ENCODE results near the gene KCP. TPM values are rescaled to one million over a fixed set of nuclear protein-coding genes. Genes with fewer than 3 reads are reported as not detected.

Gene KCP
- total and polyA plus RNA-seq, 2 experiments from 2014 or later: 0.76 to 1.1 TPM

GRCh38 chr7:128959296-128959695, 48.8 kb upstream of the KCP start:
- Mint-ChIP-seq H3K4me1 (peaks cover 14% of the 10 kb centered on the region), H3K36me3 (ENCODE audit: low read depth) (peaks cover 70% of the 10 kb centered on the region), H3K27me3 (ENCODE audit: insufficient read depth, low read depth, poor library complexity) (peaks cover 12% of the 10 kb centered on the region), H3K27ac (no peak overlapping the region), H3K9me3 (no peaks in the 10 kb centered on the region), H3K4me3 (no peak overlapping the region)
- H3K9me2 ChIP-seq (ENCODE audit: insufficient read depth): no peaks in the 10 kb centered on the region
- no peak overlapping the region for H3K27ac ChIP-seq (ENCODE audit: low read depth)
- no peak overlapping the region for H3K4me3 ChIP-seq
- peaks cover 17% of the 10 kb centered on the region for H3K4me1 ChIP-seq (ENCODE audit: insufficient read depth)
- no peaks in the 10 kb centered on the region; the same call in 1 of the 2 replicates for H3K79me2 ChIP-seq (replicated peaks; ENCODE audit: insufficient read depth)
- TF ChIP-seq ZNF331 (CRISPR knock-in tag; IDR thresholded peaks at IDR 0.05; ENCODE audit: low read depth) (no peak), EZH2phosphoT487 (IDR thresholded peaks at IDR 0.05; ENCODE audit: unreplicated experiment) (no peak), ZNF114 (CRISPR knock-in tag; IDR thresholded peaks at IDR 0.05) (no peak), POLR2AphosphoS5 (IDR thresholded peaks at IDR 0.05; ENCODE audit: low read depth) (no peak), NANOG (IDR thresholded peaks at IDR 0.05; ENCODE audit: borderline replicate concordance) (no peak)
- H2AFZ ChIP-seq: no peak overlapping the region
- DNase-seq (ENCODE audit: low spot score) (no peak), ATAC-seq (no peak)
- H4K20me1 ChIP-seq (replicated peaks; ENCODE audit: insufficient read depth): peaks cover 7% of the 10 kb centered on the region; the same call in 1 of the 2 replicates
- H3K27me3 ChIP-seq (ENCODE audit: insufficient read depth): no peaks in the 10 kb centered on the region
- H3K36me3 ChIP-seq (ENCODE audit: insufficient read depth): peaks cover 15% of the 10 kb centered on the region
- no peak overlapping the region for H3K4me2 ChIP-seq
- no peaks in the 10 kb centered on the region; the same call in 1 of the 2 replicates for H3F3A ChIP-seq (replicated peaks; ENCODE audit: low read depth)

GRCh38 chr7:128955981-128956380, 45.5 kb upstream of the KCP start:
- no peak overlapping the region for H2AFZ ChIP-seq
- peaks cover 12% of the 10 kb centered on the region for H3K36me3 ChIP-seq (ENCODE audit: insufficient read depth)
- H3K27me3 Mint-ChIP-seq (ENCODE audit: insufficient read depth, low read depth, poor library complexity): peaks cover 12% of the 10 kb centered on the region
- no peaks in the 10 kb centered on the region for H3K79me2 ChIP-seq (replicated peaks; ENCODE audit: insufficient read depth)
- H3K27ac Mint-ChIP-seq: no peak overlapping the region
- no peaks in the 10 kb centered on the region for H3K9me2 ChIP-seq (ENCODE audit: insufficient read depth)
- H3K4me1 Mint-ChIP-seq: peaks cover 27% of the 10 kb centered on the region
- no peak overlapping the region for H3K4me3 ChIP-seq
- peaks cover 58% of the 10 kb centered on the region for H3K36me3 Mint-ChIP-seq (ENCODE audit: low read depth)
- DNase-seq (ENCODE audit: low spot score) (no peak), ATAC-seq (no peak)
- H3K4me3 Mint-ChIP-seq: no peak overlapping the region
- no peaks in the 10 kb centered on the region; the same call in 1 of the 2 replicates for H3F3A ChIP-seq (replicated peaks; ENCODE audit: low read depth)
- no peaks in the 10 kb centered on the region for H3K9me3 Mint-ChIP-seq
- H4K20me1 ChIP-seq (replicated peaks; ENCODE audit: insufficient read depth): peaks cover 5% of the 10 kb centered on the region; the same call in 1 of the 2 replicates
- no peaks in the 10 kb centered on the region for H3K27me3 ChIP-seq (ENCODE audit: insufficient read depth)
- no peak for TF ChIP-seq CTCF (conservative IDR thresholded peaks at IDR 0.05; ENCODE audit: low read depth in 2 of 2)
- H3K4me1 ChIP-seq (ENCODE audit: insufficient read depth): peaks cover 30% of the 10 kb centered on the region
- peak overlapping the region; percentile 25; the same call in 1 of the 2 replicates for H3K4me2 ChIP-seq
- H3K27ac ChIP-seq (ENCODE audit: low read depth): no peak overlapping the region

GRCh38 chr7:128954830-128955802, 44.6 kb upstream of the KCP start:
- H3K4me3 Mint-ChIP-seq: no peak overlapping the region; the same call in 2 of the 3 replicates
- no peaks in the 10 kb centered on the region for H3K9me2 ChIP-seq (ENCODE audit: insufficient read depth)
- no peaks in the 10 kb centered on the region for H3K27me3 ChIP-seq (ENCODE audit: insufficient read depth)
- H4K20me1 ChIP-seq (replicated peaks; ENCODE audit: insufficient read depth): peaks cover 5% of the 10 kb centered on the region; the same call in 1 of the 2 replicates
- TF ChIP-seq EZH2 (IDR thresholded peaks at IDR 0.05; ENCODE audit: low read depth, unreplicated experiment): no peak
- peak; percentile 46 to 51; a peak in 3 of 4 replicates for TF ChIP-seq CTCF (conservative IDR thresholded peaks at IDR 0.05; ENCODE audit: low read depth in 2 of 2)
- no peaks in the 10 kb centered on the region for H3K9me3 Mint-ChIP-seq
- no peak overlapping the region for H3K4me3 ChIP-seq
- peak overlapping the region; percentile 25 for H3K4me2 ChIP-seq
- H3K27ac Mint-ChIP-seq: peak overlapping the region; percentile 26; the same call in 1 of the 2 replicates
- no peak overlapping the region for H3K27ac ChIP-seq (ENCODE audit: low read depth)
- no peaks in the 10 kb centered on the region; the same call in 1 of the 2 replicates for H3F3A ChIP-seq (replicated peaks; ENCODE audit: low read depth)
- peaks cover 30% of the 10 kb centered on the region for H3K4me1 ChIP-seq (ENCODE audit: insufficient read depth)
- ATAC-seq (peak; percentile 81), DNase-seq (ENCODE audit: low spot score) (peak; percentile 46)
- H3K79me2 ChIP-seq (replicated peaks; ENCODE audit: insufficient read depth): no peaks in the 10 kb centered on the region
- peaks cover 56% of the 10 kb centered on the region for H3K36me3 Mint-ChIP-seq (ENCODE audit: low read depth)
- H2AFZ ChIP-seq: no peak overlapping the region
- peaks cover 27% of the 10 kb centered on the region for H3K4me1 Mint-ChIP-seq
- peaks cover 12% of the 10 kb centered on the region for H3K27me3 Mint-ChIP-seq (ENCODE audit: insufficient read depth, low read depth, poor library complexity)
- peaks cover 11% of the 10 kb centered on the region for H3K36me3 ChIP-seq (ENCODE audit: insufficient read depth)
